ENCODE results near the gene FAM114A2.

DNA sequence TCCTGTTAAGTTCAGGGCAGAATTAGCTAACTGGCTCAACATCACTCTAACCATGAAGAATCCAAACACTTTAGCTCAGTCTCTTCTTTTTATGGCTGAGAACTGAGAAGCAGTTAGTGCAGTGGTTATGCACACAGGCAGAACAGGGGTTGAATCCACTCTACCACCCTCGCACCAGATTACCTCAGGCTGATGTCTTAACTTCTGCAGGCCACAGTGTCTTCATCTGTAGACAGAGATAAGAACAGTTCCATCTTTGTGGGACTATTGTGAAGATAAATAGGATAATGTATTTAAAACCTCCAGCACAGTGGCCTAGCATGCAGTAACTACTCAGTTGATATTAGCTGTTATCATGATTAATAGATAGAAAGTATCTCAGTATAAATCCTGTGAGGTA lies 54.8 kb downstream of the FAM114A2 start:
- no peak for TF ChIP-seq EZH2 (IDR thresholded peaks at IDR 0.05; ENCODE audit: low read length)
- TF ChIP-seq, protein P1, sequence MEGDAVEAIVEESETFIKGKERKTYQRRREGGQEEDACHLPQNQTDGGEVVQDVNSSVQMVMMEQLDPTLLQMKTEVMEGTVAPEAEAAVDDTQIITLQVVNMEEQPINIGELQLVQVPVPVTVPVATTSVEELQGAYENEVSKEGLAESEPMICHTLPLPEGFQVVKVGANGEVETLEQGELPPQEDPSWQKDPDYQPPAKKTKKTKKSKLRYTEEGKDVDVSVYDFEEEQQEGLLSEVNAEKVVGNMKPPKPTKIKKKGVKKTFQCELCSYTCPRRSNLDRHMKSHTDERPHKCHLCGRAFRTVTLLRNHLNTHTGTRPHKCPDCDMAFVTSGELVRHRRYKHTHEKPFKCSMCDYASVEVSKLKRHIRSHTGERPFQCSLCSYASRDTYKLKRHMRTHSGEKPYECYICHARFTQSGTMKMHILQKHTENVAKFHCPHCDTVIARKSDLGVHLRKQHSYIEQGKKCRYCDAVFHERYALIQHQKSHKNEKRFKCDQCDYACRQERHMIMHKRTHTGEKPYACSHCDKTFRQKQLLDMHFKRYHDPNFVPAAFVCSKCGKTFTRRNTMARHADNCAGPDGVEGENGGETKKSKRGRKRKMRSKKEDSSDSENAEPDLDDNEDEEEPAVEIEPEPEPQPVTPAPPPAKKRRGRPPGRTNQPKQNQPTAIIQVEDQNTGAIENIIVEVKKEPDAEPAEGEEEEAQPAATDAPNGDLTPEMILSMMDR (optimal IDR thresholded peaks at IDR 0.05 in 1 of 3, IDR thresholded peaks at IDR 0.05 in 1 of 3, conservative IDR thresholded peaks at IDR 0.05 in 1 of 3; ENCODE audit: extremely low read depth in 1 of 3, insufficient read depth in 2 of 3, low read length in 3 of 3), result no peak

Measured in keratinocyte (primary cell).